ENCODE measurements around the gene EMSY. TPM values are rescaled to one million over a fixed set of nuclear protein-coding genes. Genes with fewer than 3 reads are reported as not detected.
A peak's percentile ranks its signal among the peaks of the same experiment; 100 is the strongest.

Gene EMSY
- total and polyA plus RNA-seq, 9 of the 15 experiments (the other 6 are each of a cell fraction or from before 2014, with no cell fraction given): 12.7 to 25.4 (median 17.9) TPM

- TF ChIP-seq PRDM10 (IDR thresholded peaks at IDR 0.05; ENCODE audit: partially characterized antibody) (peak; percentile 71), CHD2 (IDR thresholded peaks at IDR 0.05; ENCODE audit: low read depth, low read length) (0 out of 2 replicates have a peak, but pooled peaks have one; percentile 20), PML (IDR thresholded peaks at IDR 0.05; ENCODE audit: low read length) (peak; percentile 92), ZNF232 (CRISPR knock-in tag; IDR thresholded peaks at IDR 0.05) (peak; percentile 80; the same call in 1 of the 2 replicates), RCOR1 (IDR thresholded peaks at IDR 0.05; ENCODE audit: borderline replicate concordance in 1 of 2, low read depth in 2 of 2, low read length in 2 of 2) (no peak), OTX1 (CRISPR knock-in tag; IDR thresholded peaks at IDR 0.05) (peak; percentile 42; the same call in 1 of the 2 replicates), NRF1 (conservative IDR thresholded peaks at IDR 0.05 in 1 of 2, IDR thresholded peaks at IDR 0.05 in 1 of 2) (peak; percentile 97 to 98), IRF9 (tag; IDR thresholded peaks at IDR 0.05) (no peak), BRD9 (IDR thresholded peaks at IDR 0.05; ENCODE audit: low read depth, partially characterized antibody) (peak; percentile 72), POLR3A (IDR thresholded peaks at IDR 0.05; ENCODE audit: borderline replicate concordance, extremely low read depth, insufficient read depth, insufficient read length) (no peak), L3MBTL2 (IDR thresholded peaks at IDR 0.05) (peak; percentile 92), HDAC1 (IDR thresholded peaks at IDR 0.05) (peak in 1 of 2 experiments; percentile 63; a peak in 2 of 4 replicates), CREM (IDR thresholded peaks at IDR 0.05; ENCODE audit: low read depth) (peak; percentile 94), SAP30 (IDR thresholded peaks at IDR 0.05; ENCODE audit: borderline replicate concordance, insufficient read depth, low read depth, low read length, poor library complexity, severe bottlenecking) (no peak), CREB3 (tag; conservative IDR thresholded peaks at IDR 0.05; ENCODE audit: low read depth) (0 out of 2 replicates have a peak, but pooled peaks have one; percentile 12), NR2C2 (CRISPR knock-in tag; IDR thresholded peaks at IDR 0.05) (0 out of 2 replicates have a peak, but pooled peaks have one; percentile 62), NR2C2 (tag; IDR thresholded peaks at IDR 0.05) (peak; percentile 94), SP1 (CRISPR knock-in tag; IDR thresholded peaks at IDR 0.05) (peak; percentile 69; the same call in 1 of the 2 replicates)
Observed at GRCh38 chr11:76444384-76445120, at the start of gene EMSY (continued).

All from K562 (cell line).